ENCODE measurements around the gene PXN.
A peak's percentile ranks its signal among the peaks of the same experiment; 100 is the strongest.
"Not testable (repeated sequence)": the region's sequence is repeated elsewhere in the genome, so short reads cannot be mapped to it uniquely, and the experiment has no call there.

PXN gene

DNA sequence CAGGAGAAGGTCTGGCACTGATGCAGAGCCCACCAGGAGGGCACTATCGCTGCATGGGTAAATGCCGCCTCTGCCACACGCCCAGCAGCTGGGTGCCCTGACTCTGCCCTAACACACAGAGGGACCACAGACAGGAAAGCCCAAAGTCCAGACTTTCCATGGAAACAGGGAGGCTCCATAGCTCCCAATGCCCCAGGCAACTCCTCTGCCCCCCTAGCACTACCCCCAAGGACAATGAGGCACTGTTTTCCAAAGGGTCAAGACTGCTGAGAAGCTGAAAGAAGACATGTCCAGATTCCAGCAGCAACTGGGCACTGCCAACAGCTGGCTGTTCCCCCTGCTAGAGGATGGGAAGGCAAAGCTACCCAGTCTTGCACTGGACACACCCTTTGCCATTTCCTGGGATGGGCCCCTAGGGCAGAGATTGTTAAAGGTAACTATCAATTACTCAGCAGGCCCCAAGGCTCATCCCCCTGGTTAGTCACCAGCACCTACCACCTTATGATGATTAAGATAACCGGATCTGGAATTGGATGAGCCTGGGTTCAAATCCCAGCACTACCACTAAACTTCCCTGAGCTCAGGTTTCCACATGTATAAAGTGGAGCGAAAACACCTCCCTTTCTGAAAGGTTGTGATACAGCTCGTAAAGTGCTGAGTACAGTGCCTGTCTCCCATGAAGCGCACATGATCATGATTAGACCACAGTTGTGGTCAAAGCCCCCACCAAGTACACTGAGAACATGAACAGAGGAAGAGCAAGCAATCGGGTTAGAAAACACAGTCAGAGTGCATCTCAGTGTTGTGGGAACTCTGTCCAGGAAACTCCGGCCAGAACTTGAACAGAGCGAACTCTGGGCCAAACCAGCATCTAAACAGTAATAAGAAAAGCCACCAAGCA lies 3.3 kb downstream of the PXN start:
- DNase-seq: no peak

- no peak for DNase-seq
Observed at GRCh38 chr12:120260607-120261006, 4.9 kb downstream of the PXN start.

- DNase-seq: no peak
Observed at GRCh38 chr12:120259418-120260202, 5.9 kb downstream of the PXN start.

DNA sequence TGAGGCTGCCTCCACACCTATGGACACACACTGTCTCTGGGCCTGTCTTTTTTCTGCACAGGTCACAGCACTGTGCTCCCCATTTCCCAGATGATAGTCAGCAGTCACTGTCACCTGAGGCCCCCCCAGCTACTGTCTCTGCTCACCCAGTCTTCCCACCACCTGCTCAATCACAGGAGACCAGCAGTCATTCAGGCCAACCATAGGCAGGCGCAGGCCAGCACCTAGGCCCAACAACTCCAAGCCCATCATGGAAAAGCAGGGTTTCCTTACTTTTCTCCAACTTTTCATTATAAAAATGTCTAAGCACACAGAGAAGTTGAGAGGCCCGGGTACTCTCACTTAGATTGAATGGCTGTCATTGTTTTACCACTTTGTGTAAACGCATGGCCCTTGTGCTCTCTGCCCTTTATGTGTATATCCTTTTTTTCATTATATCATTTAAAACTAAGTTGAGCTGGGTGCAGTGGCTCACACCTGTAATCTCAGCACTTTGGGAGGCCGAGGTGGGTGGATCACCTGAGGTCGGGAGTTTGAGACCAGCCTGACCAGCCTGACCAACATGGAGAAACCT lies 7.1 kb downstream of the PXN start:
- DNase-seq: no peak

GRCh38 chr12:120257041-120257821 lies 8.3 kb downstream of the PXN start:
- no peak for DNase-seq

- no peak for DNase-seq
Observed at GRCh38 chr12:120254809-120255208, 10.7 kb downstream of the PXN start.

DNA sequence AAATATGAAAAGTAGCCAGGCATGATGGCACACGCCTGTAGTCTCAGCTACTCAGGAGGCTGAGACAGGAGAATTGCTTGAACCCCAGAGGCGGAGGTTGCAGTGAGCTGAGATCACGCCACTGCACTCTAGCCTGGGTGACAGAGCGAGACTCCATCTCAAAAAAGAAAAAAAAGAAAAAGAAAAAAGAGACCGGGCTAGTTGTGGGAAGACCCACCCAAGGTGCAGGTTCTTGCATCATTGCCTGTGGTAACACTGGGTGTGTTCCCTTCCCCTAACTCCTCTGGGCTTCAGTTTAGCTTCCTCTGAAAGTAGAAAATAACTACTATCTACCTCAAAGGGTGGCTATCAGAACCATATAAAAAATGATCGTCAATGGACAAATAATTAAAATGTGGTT lies 12.2 kb downstream of the PXN start:
- DNase-seq: peak; percentile 80

- DNase-seq: peak; percentile 69
Observed at GRCh38 chr12:120252071-120252906, 13.2 kb downstream of the PXN start.

DNA sequence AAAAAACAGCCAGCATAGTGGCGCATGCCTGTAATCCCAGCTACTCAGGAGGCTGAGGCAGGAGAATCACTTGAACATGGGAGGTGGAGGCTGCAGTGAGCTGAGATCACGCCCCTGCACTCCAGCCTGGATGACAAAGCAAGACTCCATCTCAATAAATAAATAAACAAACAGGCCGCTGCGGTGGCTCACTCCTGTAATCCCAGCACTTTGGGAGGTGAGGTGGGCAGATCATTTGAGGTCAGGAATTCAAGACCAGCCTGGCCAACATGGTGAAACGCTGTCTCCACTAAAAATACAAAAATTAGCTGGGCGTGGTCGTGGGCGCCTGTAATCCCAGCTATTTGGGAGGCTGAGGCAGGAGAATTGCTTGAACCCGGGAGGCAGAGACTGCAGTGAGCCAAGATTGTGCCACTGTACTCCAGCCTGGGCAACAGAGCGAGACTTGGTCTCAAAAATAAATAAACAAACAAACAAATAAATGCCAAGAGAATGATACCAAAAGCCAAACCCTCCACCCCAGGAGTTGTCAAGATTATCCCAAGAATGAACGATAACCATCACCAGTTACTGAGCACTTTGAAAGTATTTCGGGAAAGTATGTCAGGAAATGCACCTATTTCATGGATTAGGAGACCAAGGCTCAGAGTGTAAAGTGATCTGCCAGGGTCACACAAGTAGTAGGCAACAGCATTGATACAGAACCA lies 14.0 kb downstream of the PXN start:
- DNase-seq: not testable (repeated sequence)

DNA sequence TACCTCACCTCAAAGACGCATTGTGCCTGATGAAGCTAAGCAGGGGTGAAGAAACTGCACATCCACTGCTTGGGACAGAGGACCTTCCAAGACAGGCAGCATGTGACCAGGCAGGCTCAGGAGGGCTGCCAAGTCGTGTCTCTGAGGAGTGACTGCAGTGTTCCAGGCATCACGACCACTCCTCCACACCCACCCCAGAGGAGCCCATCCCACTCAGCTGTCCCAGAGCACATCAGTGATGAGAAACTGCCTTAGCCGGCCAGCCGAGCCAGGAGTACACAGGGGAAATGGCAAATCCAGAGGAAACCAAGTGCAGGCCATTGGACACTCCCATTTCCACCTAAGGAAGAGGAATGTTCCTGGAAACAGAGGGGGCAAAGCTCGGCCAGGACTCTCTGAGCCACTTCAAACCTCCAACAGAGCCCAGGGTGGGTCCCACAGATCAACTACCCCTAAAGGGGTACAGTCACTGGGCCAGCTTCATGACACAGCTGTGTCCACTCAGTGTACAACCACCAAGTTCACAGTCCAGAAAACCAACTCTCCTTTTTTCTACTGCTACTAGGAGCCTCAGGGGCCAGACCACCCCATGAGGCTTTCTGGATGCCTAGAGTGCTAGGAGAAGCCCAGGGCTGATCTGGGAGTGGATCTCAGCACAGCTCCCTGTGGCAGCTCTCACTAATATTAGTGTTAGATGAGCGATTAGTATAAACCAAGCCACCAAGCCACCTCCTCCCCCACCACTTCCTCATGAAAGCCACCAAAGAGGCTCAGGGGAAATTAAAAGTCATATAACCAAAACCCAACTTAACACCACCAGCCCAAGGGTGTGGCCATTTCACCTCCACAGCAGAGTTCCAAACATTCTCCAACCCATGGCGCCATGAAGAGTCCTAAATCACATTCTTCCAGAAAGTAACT lies 15.4 kb downstream of the PXN start:
- peak; percentile 40 for DNase-seq

DNA sequence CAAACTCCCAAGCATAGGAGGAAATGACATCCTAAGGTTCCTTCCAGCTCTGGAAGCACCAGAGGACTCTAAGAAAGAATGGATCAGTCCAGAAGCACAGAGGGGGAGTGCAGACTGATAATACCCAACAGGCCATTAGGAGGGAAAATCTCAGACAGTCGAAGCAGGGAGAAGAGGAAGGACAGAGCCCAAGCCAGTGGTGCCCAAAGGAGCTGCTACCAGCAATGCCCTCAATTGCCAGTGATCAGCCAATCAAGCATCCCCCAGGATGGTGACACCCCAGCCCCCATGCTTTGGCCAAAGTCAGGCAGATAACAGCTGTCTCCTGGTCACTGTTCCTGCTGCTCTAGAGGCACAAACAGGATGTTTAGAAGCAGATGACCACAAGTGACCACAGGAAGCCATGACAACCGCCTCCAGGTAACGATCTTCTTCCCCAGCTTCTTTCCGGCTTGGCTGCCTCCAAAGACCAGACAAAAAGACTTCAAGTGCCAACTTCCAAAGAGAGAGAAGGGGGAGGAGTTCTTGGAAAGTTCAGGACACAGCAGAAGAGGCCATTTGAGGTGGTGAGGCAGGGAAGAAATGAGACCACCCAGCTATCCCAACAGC lies 16.2 kb downstream of the PXN start:
- no peak for DNase-seq

DNA sequence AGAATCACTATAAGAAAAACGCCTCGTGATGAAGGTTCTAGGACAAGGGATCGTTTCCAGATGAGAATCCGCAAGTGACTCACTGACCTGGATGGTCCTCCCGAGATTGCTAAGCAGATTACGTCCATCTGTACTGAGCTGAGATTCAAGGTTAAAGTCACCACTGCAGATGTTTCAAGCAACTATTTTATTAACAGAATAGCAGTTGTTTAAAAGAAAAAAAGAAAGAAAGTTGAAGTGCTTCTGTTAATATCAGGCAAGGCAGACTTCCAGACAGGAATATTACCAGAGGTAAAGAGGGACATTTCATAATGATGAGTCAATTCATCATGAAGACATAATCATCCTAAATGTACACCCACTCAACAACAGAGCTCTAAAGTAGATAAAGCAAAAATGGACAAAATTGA lies 17.9 kb downstream of the PXN start:
- DNase-seq: no peak

- DNase-seq: no peak
Observed at GRCh38 chr12:120247183-120247582, 18.3 kb downstream of the PXN start.

- DNase-seq: not testable (repeated sequence)
Observed at GRCh38 chr12:120246705-120247104, 18.8 kb downstream of the PXN start.

GRCh38 chr12:120242971-120243699 lies 22.4 kb downstream of the PXN start:
- DNase-seq: no peak

- DNase-seq: no peak
Observed at GRCh38 chr12:120242275-120242799, 23.2 kb downstream of the PXN start.

DNA sequence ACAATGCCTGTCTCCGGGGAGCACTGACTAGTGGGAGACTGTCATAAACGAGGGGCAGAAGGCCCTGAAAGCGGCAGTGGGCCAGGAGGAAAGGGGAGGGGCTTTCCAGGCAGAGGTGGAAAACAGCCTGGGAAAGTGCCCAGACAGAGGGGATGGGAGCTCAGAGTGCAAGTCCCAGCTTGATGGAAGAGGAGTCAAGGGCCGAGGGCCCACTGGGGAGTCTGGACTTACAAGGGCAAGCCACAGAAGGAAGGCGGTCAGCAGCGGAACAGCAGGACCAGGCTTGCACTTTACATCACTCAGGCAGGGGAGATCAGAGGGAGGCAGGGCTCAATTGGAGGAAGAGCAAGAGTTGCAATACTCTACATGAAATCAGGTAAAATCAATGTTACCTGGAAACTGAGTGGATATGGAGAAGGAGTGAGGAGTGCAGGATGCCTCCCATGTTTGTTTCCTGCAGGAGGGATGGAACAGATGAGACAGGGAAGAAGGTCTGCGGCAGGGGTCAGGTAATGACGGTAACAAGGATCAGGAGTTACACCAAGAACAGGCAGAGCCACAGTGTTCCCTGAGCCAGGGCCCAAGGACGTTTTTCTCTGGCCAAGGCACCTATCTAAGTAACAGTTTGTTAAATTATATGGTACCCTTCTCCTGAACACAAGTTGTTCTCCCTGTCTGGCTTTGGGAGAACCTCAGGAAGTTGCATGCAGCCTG lies 23.8 kb downstream of the PXN start:
- no peak for DNase-seq

GRCh38 chr12:120240495-120240833 lies 25.1 kb downstream of the PXN start:
- no peak for DNase-seq

All from MV-4-11 (cell line).